Naive B cell (primary cell): ENCODE measurements around the gene OBSL1. TPM values are rescaled to one million over a fixed set of nuclear protein-coding genes. Genes with fewer than 3 reads are reported as not detected.

Experiments used
- ATAC-seq, 2 donors: fragments of 150-1000 bp; cut with Tn5 transposase; 2 replicates each; pipeline ENCODE4 v1.10.0; 2021; ENCODE audit warnings: low read depth in 2 of 2, mild to moderate bottlenecking in 2 of 2, moderate library complexity in 2 of 2
- DNase-seq: peaks from one replicate; pipeline ENCODE4 v3.0.0; 2022
- H3K27ac Mint-ChIP-seq, 6 donors: one replicate each; pipeline ENCODE4 v1.8.0; 2020 to 2022; ENCODE audit warnings: mild to moderate bottlenecking in 6 of 6, mixed read lengths in 6 of 6, moderate library complexity in 5 of 6, inconsistent platforms in 2 of 6
- H3K27me3 Mint-ChIP-seq, 3 donors: one replicate each; pipeline ENCODE4 v1.8.0; 2021 to 2022; ENCODE audit warnings: mixed read lengths in 3 of 3, mild to moderate bottlenecking in 1 of 3
- H3K36me3 Mint-ChIP-seq, 2 donors: one replicate each; pipeline ENCODE4 v1.8.0; 2020 to 2022; ENCODE audit warnings: mixed read lengths in 2 of 2, inconsistent platforms in 1 of 2, mild to moderate bottlenecking in 1 of 2
- H3K4me1 Mint-ChIP-seq, 3 donors: one replicate each; pipeline ENCODE4 v1.8.0; 2020 to 2022; ENCODE audit warnings: mixed read lengths in 3 of 3, inconsistent platforms in 1 of 3, mild to moderate bottlenecking in 1 of 3, moderate library complexity in 1 of 3
- H3K4me3 Mint-ChIP-seq, 8 donors: one replicate each; pipeline ENCODE4 v1.8.0; 2020 to 2022; ENCODE audit warnings: mild to moderate bottlenecking in 8 of 8, mixed read lengths in 8 of 8, moderate library complexity in 8 of 8, inconsistent platforms in 2 of 8
- H3K9me3 Mint-ChIP-seq, 7 donors: one replicate each; pipeline ENCODE4 v1.8.0; 2020 to 2022; ENCODE audit warnings: mixed read lengths in 7 of 7, mild to moderate bottlenecking in 5 of 7, inconsistent platforms in 2 of 7, moderate library complexity in 1 of 7
- polyA plus RNA-seq, 6 donors: library from polyadenylated mRNA; unstranded; fragments of 300-500 nt; fragmentation: Illumina TruSeq; gene quantifications; one replicate each; pipeline ENCODE4 v1.2.3, GENCODE V29; 2021; ENCODE audit warnings: low read depth in 6 of 6

Gene OBSL1
- not detected for polyA plus RNA-seq

GRCh38 chr2:219571311-219572236 lies at the start of gene OBSL1:
TSS of gene OBSL1 (minus strand) at chr2:219571539. CDS start at chr2:219571232, 307 bp downstream.
- peaks cover 37 to 78% (median 74%) of the 10 kb centered on the region in 3 donors for H3K27me3 Mint-ChIP-seq
- peaks cover 0 to 2% (median 0%) of the 10 kb centered on the region in 7 donors for H3K9me3 Mint-ChIP-seq
- ATAC-seq (peak; percentile 14 to 36), DNase-seq (no peak)
- H3K4me3 Mint-ChIP-seq, result peak within 1 kb of the TSS in 6 of 8 donors; percentile 19 to 69 (median 42)
- no peaks in the 10 kb centered on the region for H3K36me3 Mint-ChIP-seq
- H3K4me1 Mint-ChIP-seq, result peaks cover 5 to 7% (median 7%) of the 10 kb centered on the region in 3 donors
- no peak within 1 kb of the TSS for H3K27ac Mint-ChIP-seq

DNA sequence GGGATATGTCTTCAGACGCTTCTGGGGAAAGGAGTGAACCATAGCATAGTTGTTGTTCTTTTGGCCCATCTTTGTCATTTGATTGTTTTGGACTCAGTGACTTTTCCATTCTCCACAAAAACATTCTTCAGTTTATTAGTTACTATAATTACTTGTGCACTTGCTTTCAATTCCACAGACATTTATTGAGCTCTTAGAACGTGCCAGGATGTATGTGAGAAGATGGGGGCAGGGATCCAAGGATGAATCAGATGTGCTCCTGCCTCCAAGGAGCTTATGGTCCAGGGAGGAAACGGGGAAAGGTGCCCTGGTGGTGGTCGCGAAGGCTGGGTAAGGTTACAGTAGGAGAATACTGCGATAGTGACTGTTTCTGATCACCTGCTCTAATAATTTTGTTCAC lies 49.2 kb upstream of the OBSL1 start:
- Mint-ChIP-seq H3K27ac (peak overlapping the region in 1 of 6 donors; percentile 25), H3K27me3 (peaks cover 22 to 43% (median 40%) of the 10 kb centered on the region in 3 donors), H3K9me3 (no peaks in the 10 kb centered on the region), H3K36me3 (peaks cover 1 to 5% of the 10 kb centered on the region in 2 donors), H3K4me3 (no peak overlapping the region), H3K4me1 (no peaks in the 10 kb centered on the region)
- ATAC-seq (no peak), DNase-seq (no peak)

GRCh38 chr2:219619235-219619634 lies 47.9 kb upstream of the OBSL1 start:
- H3K9me3 Mint-ChIP-seq, result no peaks in the 10 kb centered on the region
- ATAC-seq (no peak), DNase-seq (no peak)
- H3K4me1 Mint-ChIP-seq, result peaks cover 0 to 4% (median 0%) of the 10 kb centered on the region in 3 donors
- no peak overlapping the region for H3K4me3 Mint-ChIP-seq
- H3K36me3 Mint-ChIP-seq, result peaks cover 5 to 14% of the 10 kb centered on the region in 2 donors
- no peak overlapping the region for H3K27ac Mint-ChIP-seq
- peaks cover 17 to 30% (median 26%) of the 10 kb centered on the region in 3 donors for H3K27me3 Mint-ChIP-seq

- Mint-ChIP-seq H3K9me3 (no peaks in the 10 kb centered on the region), H3K27me3 (peaks cover 12 to 25% (median 23%) of the 10 kb centered on the region in 3 donors), H3K4me1 (peaks cover 0 to 5% (median 0%) of the 10 kb centered on the region in 3 donors), H3K27ac (peak overlapping the region in 1 of 6 donors; percentile 45), H3K36me3 (peaks cover 5 to 14% of the 10 kb centered on the region in 2 donors), H3K4me3 (no peak overlapping the region)
- no peak for ATAC-seq
- no peak for DNase-seq
Observed at GRCh38 chr2:219618733-219619122, 47.4 kb upstream of the OBSL1 start.

- ATAC-seq (no peak), DNase-seq (no peak)
- H3K27me3 Mint-ChIP-seq, result peaks cover 0 to 5% (median 4%) of the 10 kb centered on the region in 3 donors
- H3K36me3 Mint-ChIP-seq, result peaks cover 9 to 15% of the 10 kb centered on the region in 2 donors
- no peaks in the 10 kb centered on the region for H3K9me3 Mint-ChIP-seq
- no peak overlapping the region for H3K4me3 Mint-ChIP-seq
- H3K4me1 Mint-ChIP-seq, result peaks cover 12 to 16% (median 15%) of the 10 kb centered on the region in 3 donors
- peak overlapping the region in 1 of 6 donors; percentile 78 for H3K27ac Mint-ChIP-seq
Observed at GRCh38 chr2:219616550-219616949, 45.2 kb upstream of the OBSL1 start.

- peaks cover 14 to 22% of the 10 kb centered on the region in 2 donors for H3K36me3 Mint-ChIP-seq
- H3K4me3 Mint-ChIP-seq, result no peak overlapping the region
Observed at GRCh38 chr2:219615894-219616293, 44.6 kb upstream of the OBSL1 start.

DNA sequence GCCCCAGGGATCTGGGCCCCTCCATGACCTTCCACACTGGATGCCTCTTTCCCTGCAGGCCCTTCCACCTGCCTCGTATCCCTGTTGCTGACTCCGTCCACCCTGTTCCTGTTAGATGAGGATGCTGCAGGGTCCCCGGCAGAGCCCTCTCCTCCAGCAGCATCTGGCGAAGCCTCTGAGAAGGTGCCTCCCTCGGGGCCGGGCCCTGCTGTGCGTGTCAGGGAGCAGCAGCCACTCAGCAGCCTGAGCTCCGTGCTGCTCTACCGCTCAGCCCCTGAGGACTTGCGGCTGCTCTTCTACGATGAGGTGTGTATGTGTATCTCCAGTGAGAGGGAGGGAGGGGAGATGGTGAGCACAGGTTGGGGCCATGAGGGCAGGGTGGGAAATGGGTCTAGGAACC lies 43.7 kb upstream of the OBSL1 start:
- Mint-ChIP-seq H3K27me3 (no peaks in the 10 kb centered on the region), H3K4me1 (peaks cover 13 to 22% (median 15%) of the 10 kb centered on the region in 3 donors), H3K4me3 (no peak overlapping the region), H3K27ac (peak overlapping the region in 1 of 6 donors; percentile 62), H3K36me3 (peaks cover 18 to 25% of the 10 kb centered on the region in 2 donors), H3K9me3 (no peaks in the 10 kb centered on the region)
- no peak for ATAC-seq
- DNase-seq, result no peak

More at GRCh38 chr2:219615894-219616293, 44.6 kb upstream of the OBSL1 start:
- H3K9me3 Mint-ChIP-seq, result no peaks in the 10 kb centered on the region
- ATAC-seq (no peak), DNase-seq (no peak)
- H3K27me3 Mint-ChIP-seq, result no peaks in the 10 kb centered on the region
- peaks cover 13 to 21% (median 15%) of the 10 kb centered on the region in 3 donors for H3K4me1 Mint-ChIP-seq
- H3K27ac Mint-ChIP-seq, result no peak overlapping the region

DNA sequence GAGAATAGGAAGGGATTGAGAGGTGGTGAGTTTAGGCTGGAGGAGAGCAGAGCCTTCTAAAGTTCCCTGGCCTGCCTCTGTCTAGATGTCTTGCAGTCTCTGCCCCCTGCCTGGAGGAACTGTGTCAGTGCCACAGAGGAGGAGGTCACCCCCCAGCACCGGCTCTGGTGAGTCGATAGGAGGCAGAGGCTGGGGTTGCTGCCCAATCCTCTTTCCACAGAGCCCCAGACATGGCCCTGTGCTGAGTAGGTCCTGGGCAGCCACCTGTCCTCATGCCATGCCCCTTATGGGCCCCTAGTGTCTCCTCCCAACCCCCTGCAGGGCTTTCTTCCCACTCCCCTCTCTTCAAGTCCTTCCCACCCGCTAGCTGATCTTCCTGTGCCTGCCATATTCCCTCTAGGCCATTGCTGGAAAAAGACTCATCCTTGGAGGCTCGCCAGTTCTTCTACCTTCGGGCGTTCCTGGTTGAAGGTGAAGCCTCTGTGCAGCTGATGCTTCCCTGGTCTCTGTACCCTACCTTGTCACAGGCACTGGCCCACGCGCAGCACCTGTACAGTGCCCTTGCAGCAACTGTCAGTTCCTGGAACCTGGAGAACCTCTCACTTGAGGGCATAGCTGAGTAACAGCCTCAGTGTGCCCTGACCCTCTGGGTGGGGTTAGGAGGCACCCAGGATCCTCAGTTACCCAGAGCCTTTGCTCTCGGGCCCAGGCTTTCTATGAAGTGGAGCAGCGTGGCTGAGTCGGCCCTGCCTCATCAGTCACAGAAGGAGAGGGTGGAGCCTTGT lies 42.9 kb upstream of the OBSL1 start:
- DNase-seq (no peak), ATAC-seq (no peak)
- peak overlapping the region in 1 of 6 donors; percentile 80 for H3K27ac Mint-ChIP-seq
- no peak overlapping the region for H3K4me3 Mint-ChIP-seq
- peaks cover 24 to 25% of the 10 kb centered on the region in 2 donors for H3K36me3 Mint-ChIP-seq
- H3K9me3 Mint-ChIP-seq, result no peaks in the 10 kb centered on the region
- peaks cover 13 to 22% (median 15%) of the 10 kb centered on the region in 3 donors for H3K4me1 Mint-ChIP-seq
- H3K27me3 Mint-ChIP-seq, result no peaks in the 10 kb centered on the region

DNA sequence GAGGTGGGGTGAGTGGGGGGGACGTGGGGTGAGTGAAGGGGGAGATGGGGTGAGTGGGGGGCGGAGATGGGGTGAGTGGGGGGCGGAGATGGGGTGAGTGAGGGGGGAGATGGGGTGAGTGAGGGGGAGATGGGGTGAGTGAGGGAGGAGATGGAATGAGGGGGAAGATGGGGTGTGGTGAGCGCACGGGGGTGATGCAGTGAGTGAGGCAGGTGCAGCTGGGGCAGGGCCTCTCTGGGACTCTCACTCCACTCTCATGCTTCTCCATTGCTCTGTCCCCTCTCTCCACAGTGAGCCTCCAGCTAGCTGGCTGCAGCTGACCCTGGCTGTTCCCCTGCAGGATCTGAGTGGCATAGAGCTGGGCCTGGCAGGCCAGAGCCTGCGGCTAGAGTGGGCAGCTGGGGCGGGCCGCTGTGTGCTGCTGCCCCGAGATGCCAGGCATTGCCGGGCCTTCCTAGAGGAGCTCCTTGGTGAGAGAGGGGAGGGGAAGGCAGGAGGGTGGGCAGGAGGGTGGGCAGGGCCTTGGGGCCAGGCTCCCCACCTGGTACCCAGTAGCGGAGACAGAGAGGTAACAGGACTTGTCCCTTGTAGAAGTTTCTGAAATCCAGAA lies 42.2 kb upstream of the OBSL1 start:
- H3K4me1 Mint-ChIP-seq, result peaks cover 13 to 22% (median 15%) of the 10 kb centered on the region in 3 donors
- H3K27me3 Mint-ChIP-seq, result no peaks in the 10 kb centered on the region
- ATAC-seq (no peak), DNase-seq (no peak)
- peak overlapping the region in 1 of 8 donors; percentile 48 for H3K4me3 Mint-ChIP-seq
- H3K27ac Mint-ChIP-seq, result peak overlapping the region in 1 of 6 donors; percentile 75
- no peaks in the 10 kb centered on the region for H3K9me3 Mint-ChIP-seq
- peaks cover 24 to 25% of the 10 kb centered on the region in 2 donors for H3K36me3 Mint-ChIP-seq

GRCh38 chr2:219612577-219613286 lies 41.4 kb upstream of the OBSL1 start:
- DNase-seq (peak; percentile 42), ATAC-seq (peak; percentile 92 to 97)
- Mint-ChIP-seq H3K4me1 (peaks cover 13 to 22% (median 15%) of the 10 kb centered on the region in 3 donors), H3K27ac (peak overlapping the region; percentile 72 to 91 (median 77)), H3K4me3 (peak overlapping the region in 7 of 8 donors; percentile 4 to 78 (median 52)), H3K27me3 (no peaks in the 10 kb centered on the region), H3K9me3 (no peaks in the 10 kb centered on the region), H3K36me3 (peaks cover 24 to 25% of the 10 kb centered on the region in 2 donors)

DNA sequence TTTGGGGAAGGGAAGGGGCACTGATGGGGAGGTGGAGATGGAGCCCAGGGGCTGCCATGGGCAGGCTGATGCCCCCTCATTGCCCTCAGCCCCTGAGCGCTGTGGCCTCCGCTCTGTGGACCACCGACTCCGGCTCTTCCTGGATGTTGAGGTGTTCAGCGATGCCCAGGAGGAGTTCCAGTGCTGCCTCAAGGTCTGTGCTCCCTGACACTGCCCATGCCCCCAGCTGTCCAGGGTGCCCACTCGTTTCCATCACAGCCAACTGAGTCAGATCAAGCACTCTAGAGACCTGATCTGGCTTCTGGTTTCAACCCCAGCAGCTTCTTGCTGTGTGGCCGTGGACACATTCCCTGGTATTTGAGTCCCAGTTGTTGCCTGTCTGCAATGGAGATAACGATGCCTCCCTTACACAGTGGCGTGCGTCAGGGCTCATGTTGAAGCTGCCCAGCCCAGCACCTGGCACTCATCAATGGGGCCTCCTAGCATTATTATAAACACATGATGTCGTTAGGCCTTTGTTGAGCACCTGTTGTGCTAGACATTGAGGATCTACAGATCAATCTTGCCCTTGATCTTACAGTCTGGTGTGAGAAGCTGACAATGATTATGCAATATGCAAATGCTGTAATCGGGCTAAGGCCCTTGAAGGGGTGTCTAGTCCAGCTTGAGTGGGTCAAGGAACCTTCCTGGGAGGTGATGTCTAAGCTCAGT lies 40.7 kb upstream of the OBSL1 start:
- peak overlapping the region in 6 of 8 donors; percentile 2 to 78 (median 46) for H3K4me3 Mint-ChIP-seq
- no peak for ATAC-seq
- H3K4me1 Mint-ChIP-seq, result peaks cover 13 to 22% (median 15%) of the 10 kb centered on the region in 3 donors
- DNase-seq, result no peak
- peaks cover 25% of the 10 kb centered on the region in 2 donors for H3K36me3 Mint-ChIP-seq
- H3K27me3 Mint-ChIP-seq, result no peaks in the 10 kb centered on the region
- no peaks in the 10 kb centered on the region for H3K9me3 Mint-ChIP-seq
- peak overlapping the region in 5 of 6 donors; percentile 72 to 91 (median 76) for H3K27ac Mint-ChIP-seq

- Mint-ChIP-seq H3K36me3 (peaks cover 25 to 29% of the 10 kb centered on the region in 2 donors), H3K27ac (peak overlapping the region in 2 of 6 donors; percentile 62 to 93), H3K27me3 (no peaks in the 10 kb centered on the region), H3K4me1 (peaks cover 13 to 22% (median 15%) of the 10 kb centered on the region in 3 donors), H3K9me3 (no peaks in the 10 kb centered on the region), H3K4me3 (peak overlapping the region in 1 of 8 donors; percentile 27)
- DNase-seq (no peak), ATAC-seq (no peak)
Observed at GRCh38 chr2:219611306-219611705, 40.0 kb upstream of the OBSL1 start.
